ENCODE data around the gene MND1.

MND1 gene

DNA sequence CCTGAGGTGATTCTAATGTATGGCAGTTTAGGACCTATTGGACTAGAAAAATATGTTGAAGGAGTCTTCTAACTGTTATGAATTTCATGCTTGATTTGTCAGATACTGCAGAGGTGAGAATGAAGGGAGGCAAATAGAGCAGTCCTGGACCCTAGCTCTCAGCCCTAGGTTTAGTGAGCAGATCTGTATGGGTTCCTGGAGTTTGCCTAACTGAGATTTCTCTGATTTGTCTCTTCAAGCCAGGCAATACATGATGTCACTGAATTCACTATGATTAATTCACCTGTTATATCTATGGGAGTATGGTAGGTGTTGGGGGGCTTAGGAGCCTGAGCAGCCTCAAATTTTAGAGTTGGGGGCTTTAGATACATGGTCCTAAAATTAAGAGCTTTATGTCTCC, 2.6 kb downstream of the MND1 start:
- no peak for DNase-seq

DNA sequence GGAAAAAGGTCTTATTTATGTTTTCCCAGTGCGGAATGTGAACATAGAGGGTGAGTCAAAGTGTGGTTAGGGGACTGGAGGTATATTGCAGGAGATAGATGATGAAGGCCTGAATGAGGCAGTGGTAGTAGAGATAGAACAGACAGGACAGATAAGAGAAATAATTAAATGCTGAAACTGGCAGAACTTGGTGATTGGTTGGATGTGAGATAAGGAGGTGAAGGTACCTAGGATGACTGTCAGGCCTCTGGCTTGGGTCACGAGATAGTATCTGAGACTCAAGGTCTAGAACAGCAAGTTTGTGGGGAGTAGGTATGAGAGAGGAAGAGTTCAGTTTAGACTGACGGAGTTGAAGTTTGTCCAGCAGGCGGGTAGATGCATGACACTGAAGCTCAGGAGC, 3.5 kb downstream of the MND1 start:
- DNase-seq, result no peak

DNA sequence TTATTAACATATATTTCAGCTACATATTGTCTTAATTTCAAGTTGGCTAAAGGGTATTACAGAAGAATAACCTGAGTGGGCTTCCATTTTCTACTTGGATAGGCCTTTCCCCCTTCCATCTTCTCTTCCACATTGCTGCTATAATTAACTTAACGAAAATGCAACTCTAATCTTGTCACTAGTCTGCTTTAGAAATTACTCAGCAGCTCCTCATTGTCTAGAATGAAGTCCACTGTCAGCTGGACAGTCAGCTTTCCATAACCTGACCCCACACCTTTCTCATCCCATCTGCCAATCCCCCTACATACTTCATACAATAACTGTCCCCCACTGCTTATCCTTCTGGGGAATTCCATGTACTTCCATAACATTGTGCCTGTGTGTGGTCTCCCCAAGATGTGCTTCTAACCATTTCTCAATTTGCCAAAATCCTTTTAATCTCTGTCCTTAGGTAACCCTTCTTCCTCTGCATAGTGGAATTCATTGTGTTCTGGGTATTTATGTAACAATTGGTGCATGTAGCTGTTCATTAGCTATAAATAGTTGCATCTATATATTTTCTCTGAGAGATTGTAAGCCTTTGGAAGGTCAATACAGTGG, 4.8 kb downstream of the MND1 start:
- no peak for DNase-seq

DNA sequence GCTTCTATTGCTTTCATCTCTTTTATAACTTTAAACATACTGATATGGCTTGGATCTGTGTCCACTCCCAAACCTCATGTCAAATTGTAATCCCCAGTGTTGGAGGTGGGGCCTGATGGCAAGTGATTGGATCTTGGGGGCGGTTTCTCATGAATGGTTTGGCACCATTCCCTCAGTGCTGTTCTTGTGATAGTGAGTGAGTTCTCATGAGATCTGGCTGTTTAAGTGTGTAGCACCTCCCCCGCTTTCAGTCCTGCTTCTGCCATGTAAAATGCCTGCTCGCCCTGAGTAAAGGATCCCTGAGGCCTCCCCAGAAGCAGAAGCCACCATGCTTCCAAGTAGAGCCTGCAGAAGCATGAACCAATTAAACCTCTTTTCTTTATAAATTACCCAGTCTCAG, 17.7 kb downstream of the MND1 start:
- no peak for DNase-seq

DNA sequence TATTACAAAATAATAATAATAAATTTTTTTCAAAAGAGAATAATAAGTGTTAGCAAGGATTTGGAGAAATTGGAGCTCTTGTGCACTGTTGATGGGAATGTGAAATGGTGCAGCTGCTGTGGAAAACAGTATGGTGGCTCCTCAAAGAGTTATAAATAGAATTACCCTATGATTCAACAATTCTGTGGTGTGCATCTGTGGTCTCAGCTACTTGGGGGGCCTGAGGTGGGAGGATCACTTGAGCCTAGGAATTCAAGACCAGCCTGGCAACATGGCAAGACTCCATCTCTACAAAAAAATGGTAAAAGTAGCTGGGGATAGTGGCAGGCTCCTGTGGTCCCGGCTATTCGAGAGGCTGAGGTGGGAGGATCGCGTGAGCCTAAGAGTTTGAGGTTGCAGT, 19.6 kb downstream of the MND1 start:
- no peak for DNase-seq

DNA sequence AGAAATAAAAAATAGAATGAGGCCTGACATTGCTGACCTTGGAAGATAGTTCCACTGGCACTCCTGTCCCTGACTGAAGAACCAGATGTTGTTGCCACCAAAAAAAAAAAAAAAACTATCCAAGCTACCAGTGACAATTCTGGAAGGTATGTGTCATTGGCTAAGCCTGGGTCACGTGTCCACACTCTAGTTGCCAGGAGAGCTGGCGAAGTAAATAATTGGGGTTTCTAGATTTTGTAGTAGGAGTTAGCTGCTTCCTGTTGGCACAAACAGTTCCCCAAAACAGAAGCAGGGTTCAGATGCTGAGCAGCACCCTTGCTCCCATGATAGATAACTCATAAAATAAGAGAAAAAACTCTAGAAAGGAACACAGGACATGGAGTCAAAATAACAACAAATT, 20.5 kb downstream of the MND1 start:
- no peak for DNase-seq

DNA sequence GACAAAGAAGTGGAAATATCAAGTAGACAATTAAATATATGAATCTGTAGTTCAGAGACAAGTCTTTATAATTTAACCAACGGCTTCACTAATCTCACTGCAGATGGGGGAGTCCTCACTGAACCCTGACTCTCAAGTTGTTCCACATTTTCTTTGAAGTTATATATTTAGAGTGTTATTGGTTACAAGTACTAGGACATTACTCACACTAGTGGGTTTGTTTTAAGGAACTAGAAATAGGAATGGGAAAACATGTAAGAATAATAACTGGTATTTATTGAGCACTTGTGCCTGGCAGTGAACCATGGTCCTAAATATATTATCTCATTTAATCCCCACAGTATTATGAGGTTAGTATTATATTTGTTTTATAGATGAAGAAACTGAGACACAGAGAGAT, 22.0 kb downstream of the MND1 start:
- no peak for DNase-seq

DNA sequence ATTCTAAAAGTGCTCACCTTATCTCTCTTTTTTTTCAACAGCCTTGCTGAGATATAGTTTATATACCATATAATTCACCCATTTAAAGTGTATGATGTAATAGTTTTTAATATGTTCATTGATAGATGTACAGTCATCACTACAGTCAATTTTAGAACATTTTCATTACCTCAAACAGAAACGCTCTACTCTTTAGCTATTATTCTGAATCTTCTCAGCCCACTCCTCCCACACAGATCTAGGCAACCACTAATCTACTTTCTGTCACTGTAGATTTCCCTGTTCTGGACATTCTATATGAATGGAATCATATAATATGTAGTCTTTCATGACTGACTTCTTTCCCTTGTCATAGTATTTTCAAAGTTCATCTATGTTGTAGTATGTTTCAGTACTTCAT, 22.6 kb downstream of the MND1 start:
- DNase-seq, result no peak

DNA sequence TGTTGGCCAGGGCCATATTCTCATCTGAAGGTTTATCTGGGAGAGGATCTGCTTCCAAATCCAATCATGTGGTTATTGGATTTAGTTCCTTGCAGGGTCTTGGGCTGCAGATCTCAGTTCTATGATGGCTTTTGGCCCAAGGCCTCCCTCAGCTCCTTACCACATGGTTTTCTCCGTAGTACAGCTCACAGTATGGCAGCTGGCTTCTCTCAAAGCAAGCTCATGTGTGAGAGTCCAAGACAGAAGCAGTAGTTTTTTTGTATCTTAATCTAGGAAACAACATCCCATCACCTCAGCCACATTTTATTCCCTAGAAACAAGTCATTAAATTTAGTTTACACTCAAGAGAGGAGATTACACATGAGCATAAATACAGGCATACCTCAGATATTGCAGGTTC, 24.5 kb downstream of the MND1 start:
- no peak for DNase-seq

DNA sequence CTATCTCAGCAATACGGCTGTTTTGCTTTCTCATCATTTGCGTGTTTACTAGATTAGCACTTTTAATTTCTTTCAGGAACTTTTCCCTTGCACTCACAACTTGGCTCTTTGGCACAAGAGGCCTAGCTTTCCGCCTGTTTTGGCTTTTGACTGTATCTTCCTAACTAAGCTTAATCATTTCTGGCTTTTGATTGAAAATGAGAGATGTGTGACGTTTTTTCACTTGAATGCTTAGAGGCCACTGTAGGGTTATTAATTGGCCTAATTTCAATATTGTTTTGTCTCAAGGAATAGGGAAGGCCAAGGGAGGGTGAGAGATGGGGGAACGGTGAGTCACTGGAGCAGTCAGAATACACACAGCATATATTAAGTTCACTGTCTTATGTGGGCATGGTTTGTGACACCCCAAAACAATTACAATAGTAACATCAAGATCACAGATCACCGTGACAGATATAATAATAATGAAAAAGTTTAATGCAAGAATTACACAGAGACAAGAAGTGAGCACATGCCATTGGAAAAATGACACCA, 27.3 kb downstream of the MND1 start:
- no peak for DNase-seq

DNA sequence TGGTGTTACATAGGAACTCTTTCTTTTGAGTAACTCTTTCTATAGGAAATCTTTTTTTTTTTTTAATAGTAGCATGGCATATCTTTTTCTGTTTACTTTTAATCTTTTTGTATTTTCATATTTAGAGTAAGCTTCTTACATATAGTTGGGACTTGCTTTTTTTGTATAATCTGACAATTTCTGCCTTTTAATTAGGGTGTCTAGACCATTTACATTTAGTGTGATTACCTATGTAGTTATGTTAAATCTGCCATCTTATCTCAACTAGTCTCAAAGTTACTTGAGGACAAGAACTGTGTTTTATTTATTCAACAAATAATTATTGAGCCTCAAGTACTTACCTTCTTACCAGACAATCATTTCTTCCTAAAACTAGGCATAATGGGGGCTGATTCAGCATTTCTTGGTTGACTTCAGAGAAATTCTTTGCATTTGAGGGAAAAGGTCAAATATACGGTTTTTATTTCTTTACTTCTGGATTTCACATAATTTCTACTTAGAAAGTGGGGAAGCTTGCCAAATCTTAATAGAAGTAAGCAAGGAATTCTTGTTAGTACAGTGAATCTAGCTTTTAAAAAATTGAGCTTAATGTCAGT, 28.6 kb downstream of the MND1 start:
- DNase-seq, result no peak

DNA sequence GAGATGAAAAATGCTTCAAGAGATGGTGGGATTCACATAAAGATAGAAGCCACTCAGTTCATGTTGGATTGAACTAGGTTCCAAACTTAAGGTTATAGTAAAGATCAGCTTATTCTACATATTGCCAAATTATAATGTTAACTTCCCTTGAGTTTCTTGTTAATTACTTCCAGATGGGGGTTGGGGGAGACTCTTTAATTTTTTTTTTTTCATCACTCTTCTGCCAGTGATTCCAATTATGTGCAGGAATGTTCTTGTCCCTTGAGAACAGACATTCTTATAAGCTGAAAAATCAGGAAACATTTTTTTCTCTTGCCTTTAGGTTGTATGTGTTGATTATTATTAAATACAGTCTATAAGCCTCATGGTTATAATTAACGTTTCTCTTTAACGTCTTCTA, 30.0 kb downstream of the MND1 start:
- DNase-seq, result no peak

DNA sequence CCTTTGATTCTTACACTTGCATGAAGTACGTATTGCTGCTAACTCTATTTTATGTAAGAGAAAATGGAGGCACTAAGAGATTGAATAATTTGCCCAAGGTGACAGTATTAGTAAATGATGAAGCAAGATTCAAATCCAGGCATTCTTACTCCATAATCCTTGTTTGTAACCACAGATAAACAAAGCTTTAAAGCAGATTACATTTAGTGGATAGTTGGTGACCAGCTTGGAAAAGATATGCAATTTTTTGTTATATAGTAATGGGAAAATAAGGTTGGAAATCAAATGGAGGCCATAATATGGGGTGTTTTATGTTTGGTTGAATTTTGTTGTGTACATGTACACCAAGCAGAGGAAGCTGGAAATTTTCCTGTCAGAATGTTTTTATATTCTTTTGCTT, 30.8 kb downstream of the MND1 start:
- no peak for DNase-seq

DNA sequence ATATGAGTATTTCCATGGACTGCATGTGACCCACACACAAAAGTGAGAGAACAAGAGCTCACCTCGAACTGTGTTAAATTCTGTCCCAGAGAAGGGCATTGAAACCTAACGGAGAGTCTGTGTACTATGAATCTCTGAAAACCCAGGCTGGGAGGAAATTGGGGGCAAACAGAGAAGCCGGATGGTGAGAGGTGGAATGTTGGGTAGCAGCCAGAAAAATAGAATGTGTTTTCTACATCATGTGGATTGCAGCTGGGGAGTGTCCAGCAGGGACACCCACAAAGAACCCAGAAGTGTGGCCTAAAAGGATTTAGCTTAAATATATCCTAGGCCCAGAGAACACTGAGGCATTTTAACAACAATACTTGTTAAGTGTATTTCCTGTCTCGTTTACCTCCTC, 38.6 kb downstream of the MND1 start:
- no peak for DNase-seq

DNA sequence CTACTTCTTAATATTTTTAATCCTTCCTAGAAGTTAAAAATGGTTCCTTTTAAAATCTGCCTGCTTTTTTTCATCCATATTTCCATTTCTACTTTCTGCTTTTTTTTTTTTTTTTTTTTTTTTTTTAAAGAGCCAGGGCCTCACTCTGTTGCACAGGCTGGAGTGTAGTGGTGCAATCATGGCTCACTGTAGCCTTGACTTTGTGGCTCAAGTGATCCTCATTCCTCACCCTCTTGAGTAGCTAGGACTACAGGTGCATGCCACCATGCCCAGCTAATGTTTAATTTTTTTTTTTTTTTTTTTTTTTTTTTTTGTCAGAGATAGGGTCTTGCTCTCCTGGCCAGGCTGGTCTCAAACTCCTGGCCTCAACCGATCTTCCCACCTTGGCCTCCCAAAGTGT, 39.7 kb downstream of the MND1 start:
- DNase-seq, result no peak

DNA sequence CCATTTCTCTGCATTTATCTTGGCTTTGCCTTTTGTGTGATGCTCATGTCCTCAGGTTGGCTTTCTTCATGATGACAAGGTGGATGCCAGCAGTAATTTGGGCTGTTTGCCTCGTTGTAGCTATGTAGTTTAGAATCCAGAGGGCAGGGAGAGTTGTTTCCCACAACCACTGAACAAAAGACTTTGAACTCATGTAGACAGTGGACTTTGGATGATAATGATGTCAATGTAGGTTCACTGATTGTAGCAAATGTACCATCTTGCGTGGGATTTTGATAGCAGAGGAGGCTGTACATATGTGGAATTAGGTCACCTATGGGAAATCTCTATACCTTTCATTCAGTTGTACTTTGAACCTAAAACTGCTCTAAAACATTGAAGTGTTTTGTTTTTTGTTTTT, 41.3 kb downstream of the MND1 start:
- no peak for DNase-seq

DNA sequence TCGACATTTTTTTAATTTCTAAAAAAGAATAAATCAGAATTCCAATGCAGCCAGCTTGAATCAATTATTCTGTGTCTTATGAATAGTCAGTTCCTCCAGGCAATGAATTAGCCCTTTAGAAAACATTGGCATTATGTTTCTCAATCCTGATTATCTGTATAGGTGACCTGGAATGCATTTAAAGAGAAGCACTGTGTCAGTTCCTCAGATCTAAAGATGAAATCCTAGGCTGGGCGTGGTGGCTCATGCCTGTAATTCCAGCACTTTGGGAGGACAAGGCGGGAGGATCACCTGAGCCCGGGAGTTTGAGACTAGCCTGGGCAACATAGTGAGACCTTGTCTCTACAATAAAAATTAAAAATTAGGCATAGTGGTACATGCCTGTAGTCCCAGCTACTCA, 43.5 kb downstream of the MND1 start:
- no peak for DNase-seq

DNA sequence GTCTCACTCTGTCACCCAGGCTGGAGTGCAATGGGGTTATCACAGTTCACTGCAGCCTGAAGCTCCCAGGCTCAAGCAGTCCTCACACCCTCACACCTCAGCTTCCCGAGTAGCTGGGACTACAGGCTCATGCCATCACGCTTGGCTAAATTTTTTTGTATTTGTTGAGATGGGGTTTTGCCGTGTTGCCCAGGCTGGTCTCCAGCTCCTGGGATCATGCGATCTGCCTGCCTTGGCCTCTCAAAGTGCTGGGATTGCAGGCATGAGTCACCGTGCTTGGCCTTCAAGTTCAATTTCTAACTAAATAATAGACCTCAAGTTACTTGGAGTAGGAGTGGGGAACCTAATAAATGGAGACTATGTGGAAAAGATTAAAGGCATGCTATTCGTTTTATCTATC, 48.9 kb downstream of the MND1 start:
- no peak for DNase-seq

DNA sequence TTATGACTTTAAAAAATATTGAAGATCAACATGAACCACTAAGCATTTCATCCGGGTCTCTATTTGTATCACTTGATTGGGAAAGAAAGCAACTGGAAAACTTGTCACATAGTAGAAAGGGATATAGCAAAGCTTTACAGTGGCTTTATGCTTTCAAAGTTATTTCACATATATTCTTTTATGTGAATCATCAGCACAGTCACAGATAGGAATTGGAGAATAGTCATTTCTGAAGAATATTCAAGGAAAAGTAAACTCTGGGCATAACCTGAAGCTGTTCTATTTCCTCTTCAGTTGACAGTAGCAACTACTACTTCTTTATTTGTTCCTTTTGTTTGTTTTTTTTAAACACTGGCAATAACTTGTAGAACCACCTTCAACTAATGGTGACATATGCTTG, 50.5 kb downstream of the MND1 start:
- no peak for DNase-seq

DNA sequence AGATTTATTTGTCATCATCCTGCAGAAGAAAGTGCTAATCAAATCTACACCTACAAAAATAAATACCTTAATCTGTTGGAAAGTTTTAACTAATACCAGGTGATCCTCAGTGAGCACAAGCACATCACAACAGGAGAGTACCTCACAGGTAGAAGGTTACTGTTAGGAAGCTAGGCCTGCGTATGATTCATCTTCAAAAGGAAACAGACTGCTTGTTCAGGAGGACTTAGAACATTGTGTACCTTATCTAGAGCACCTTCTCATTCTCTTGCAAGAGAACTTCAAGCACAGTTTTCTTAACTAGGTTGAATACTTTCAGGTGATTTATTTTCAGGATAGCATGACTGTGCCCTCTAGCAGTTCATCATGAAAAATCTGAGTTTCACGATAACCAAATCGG, 54.2 kb downstream of the MND1 start:
- DNase-seq, result no peak

DNA sequence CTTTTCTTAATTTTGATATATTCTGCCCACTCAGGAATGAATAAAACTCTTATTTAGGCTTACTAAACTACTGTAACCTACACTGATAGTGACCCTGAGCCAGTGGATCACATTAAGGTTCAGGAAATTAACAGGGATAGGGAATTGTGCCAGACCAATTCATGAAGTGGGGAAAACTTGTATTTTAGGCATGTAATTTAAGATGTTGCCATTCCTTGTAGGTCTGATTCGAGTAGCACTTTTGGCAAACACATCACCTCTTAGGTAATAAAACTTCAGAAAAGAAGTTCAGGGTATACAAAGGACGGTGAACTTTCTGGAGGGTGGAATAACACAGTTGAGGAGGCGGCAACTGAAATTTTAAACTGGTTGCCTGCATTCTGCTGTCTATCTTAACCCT, 54.9 kb downstream of the MND1 start:
- DNase-seq, result no peak

DNA sequence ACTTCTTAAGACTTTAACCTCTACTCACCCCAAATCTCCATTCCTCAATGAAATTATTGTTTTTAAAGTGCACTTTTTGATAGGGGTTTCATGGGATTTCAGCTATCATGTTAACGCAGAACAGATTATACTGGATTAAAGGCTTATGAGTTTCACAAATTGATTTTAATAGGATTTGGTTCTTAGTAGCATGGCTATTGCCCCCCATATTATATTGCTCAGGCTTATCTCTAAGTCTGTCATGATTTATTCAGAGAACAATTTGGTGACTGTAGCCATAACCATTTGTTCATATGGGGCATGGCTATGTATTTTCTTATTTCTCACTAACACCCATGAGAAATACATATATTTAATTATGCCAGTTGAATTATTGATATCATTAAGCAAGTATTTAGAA, 57.0 kb downstream of the MND1 start:
- no peak for DNase-seq

DNA sequence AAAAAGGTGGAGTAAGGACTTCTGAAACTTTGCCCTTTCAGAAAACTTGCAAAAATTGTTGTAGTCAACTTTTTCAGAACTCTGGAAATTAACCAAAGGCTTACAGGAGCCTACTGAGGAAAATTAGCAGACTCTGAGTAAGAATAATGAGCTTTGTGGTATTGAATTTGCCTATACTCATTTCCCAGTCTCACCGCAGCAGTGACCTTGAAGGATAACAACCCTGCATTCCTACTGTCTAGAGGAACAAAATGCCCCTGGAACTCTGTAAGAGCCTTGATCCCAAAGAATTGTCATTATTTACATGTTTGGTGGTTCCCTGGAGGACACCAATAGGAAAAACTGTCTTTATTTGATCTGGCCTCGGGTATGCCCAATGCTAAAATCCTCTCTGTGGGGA, 57.9 kb downstream of the MND1 start:
- DNase-seq, result no peak

DNA sequence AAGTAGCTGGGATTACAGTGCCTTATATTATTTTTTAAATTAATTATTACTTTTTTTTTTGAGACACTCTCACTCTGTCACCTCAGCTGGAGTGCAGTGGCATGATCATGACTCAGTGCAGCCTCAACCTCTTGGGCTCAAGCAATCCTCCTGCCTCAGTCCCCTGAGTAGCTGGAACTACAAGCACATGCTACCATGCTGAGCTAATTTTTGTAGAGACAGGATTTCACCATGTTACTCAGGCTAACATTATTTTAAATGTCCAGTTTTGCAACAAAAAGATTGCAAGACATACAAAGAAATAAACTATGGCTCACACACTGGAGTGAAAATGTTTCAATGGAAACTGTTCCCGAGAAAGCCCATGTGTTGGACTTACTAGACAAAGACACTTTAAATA, 59.2 kb downstream of the MND1 start:
- DNase-seq, result no peak

DNA sequence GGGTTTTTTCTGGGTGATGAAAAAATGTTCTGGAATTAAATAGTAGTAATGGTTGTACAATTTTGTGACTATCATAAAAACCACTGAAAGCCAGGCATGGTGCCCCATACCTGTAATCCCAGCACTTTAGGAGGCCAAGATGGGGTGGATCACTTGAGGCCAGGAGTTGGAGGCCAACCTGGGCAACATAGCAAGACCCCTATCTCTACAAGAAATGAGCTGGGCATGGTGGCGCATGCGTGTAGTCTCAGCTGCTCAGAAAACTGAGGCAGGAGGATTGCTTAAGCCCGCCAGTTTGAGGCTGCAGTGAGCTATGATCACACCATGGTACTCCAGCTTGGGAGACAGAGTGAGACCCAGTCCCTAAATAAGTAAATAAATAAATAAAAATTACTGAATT, 63.4 kb downstream of the MND1 start:
- DNase-seq, result no peak

Measured in NCI-H1930 (cell line).